SK-N-SH treated with all-trans-retinoic acid at 6 μM for 48 hours (cell line): ENCODE data around the gene LAMB4.

Experiments
- ATAC-seq: fragments of 200-7000 bp; cut with Tn5 transposase; 3 replicates; pipeline ENCODE4 v1.9.1; 2020; ENCODE audit warnings: mild to moderate bottlenecking, moderate library complexity
- BACH2 ChIP-seq: fragments of 250-450 bp; sonication (Bioruptor Pico); IDR thresholded peaks from 2 replicates; pipeline ENCODE4 v1.9.0; 2021; ENCODE audit warnings: mild to moderate bottlenecking, borderline replicate concordance
- CREB5 ChIP-seq: fragments of 250-450 bp; sonication (Bioruptor Pico); IDR thresholded peaks from 2 replicates; pipeline ENCODE4 v1.5.1; 2020; ENCODE audit warnings: low read depth, mild to moderate bottlenecking, moderate library complexity
- CSDC2 ChIP-seq: fragments of 250-450 bp; sonication (Bioruptor Pico); IDR thresholded peaks from 2 replicates; pipeline ENCODE4 v1.5.0; 2020; ENCODE audit warnings: mild to moderate bottlenecking, moderate library complexity
- ESRRG ChIP-seq: fragments of 250-450 bp; sonication (Bioruptor Pico); IDR thresholded peaks from 2 replicates; pipeline ENCODE4 v1.6.1; 2021; ENCODE audit warnings: mild to moderate bottlenecking
- GLIS3 ChIP-seq: fragments of 250-450 bp; sonication (Bioruptor Pico); IDR thresholded peaks from 2 replicates; pipeline ENCODE4 v1.5.0; 2020; ENCODE audit warnings: mild to moderate bottlenecking, moderate library complexity
- ISL1 ChIP-seq: fragments of 250-450 bp; sonication (Bioruptor Pico); IDR thresholded peaks from 2 replicates; pipeline ENCODE4 v2.1.2; 2022; ENCODE audit warnings: mild to moderate bottlenecking, moderate library complexity
- OSR1 ChIP-seq: fragments of 250-450 bp; sonication (Bioruptor Pico); IDR thresholded peaks from 2 replicates; pipeline ENCODE4 v1.8.0; 2022; ENCODE audit warnings: moderate library complexity, mild to moderate bottlenecking, inconsistent platforms
- PATZ1 ChIP-seq: fragments of 250-450 bp; sonication (Bioruptor Pico); IDR thresholded peaks from 2 replicates; pipeline ENCODE4 v1.8.0; 2020; ENCODE audit warnings: mild to moderate bottlenecking, moderate library complexity, borderline replicate concordance
- POU6F1 ChIP-seq: fragments of 250-450 bp; sonication (Bioruptor Pico); IDR thresholded peaks from 2 replicates; pipeline ENCODE4 v1.8.0; 2021; ENCODE audit warnings: low read depth, mild to moderate bottlenecking, moderate library complexity, borderline replicate concordance
- PPARA ChIP-seq: fragments of 250-450 bp; sonication (Bioruptor Pico); IDR thresholded peaks from 2 replicates; pipeline ENCODE4 v1.5.0; 2020; ENCODE audit warnings: mild to moderate bottlenecking, borderline replicate concordance
- RARB ChIP-seq: fragments of 250-450 bp; sonication (Bioruptor Pico); IDR thresholded peaks from 2 replicates; pipeline ENCODE4 v1.8.0; 2021; ENCODE audit warnings: mild to moderate bottlenecking, moderate library complexity
- TCF4 ChIP-seq: fragments of 250-450 bp; sonication (Bioruptor Pico); IDR thresholded peaks from 2 replicates; pipeline ENCODE4 v1.8.0; 2021; ENCODE audit warnings: mild to moderate bottlenecking, moderate library complexity, borderline replicate concordance
- TOX ChIP-seq: fragments of 250-450 bp; sonication (Bioruptor Pico); IDR thresholded peaks from 2 replicates; pipeline ENCODE4 v1.8.0; 2021; ENCODE audit warnings: mild to moderate bottlenecking, moderate library complexity, borderline replicate concordance
- TSHZ2 ChIP-seq: fragments of 250-450 bp; sonication (Bioruptor Pico); IDR thresholded peaks from 2 replicates; pipeline ENCODE4 v1.5.0; 2020; ENCODE audit warnings: mild to moderate bottlenecking, moderate library complexity
- ZC3H10 ChIP-seq: fragments of 250-450 bp; sonication (Bioruptor Pico); IDR thresholded peaks from 2 replicates; pipeline ENCODE4 v1.5.1; 2021; ENCODE audit warnings: mild to moderate bottlenecking, moderate library complexity
- ZFP30 ChIP-seq: fragments of 450-650 bp; formaldehyde crosslinking; IDR thresholded peaks from 2 replicates; pipeline ENCODE4 v1.5.0; 2022; ENCODE audit warnings: mild to moderate bottlenecking, moderate library complexity
- ZNF565 ChIP-seq: fragments of 450-650 bp; formaldehyde crosslinking; conservative IDR thresholded peaks from 2 replicates; pipeline ENCODE4 v1.5.0; 2020; ENCODE audit warnings: low read depth, mild to moderate bottlenecking, moderate library complexity
- ZNF70 ChIP-seq: fragments of 450-650 bp; formaldehyde crosslinking; IDR thresholded peaks from 2 replicates; pipeline ENCODE4 v1.5.0; 2020; ENCODE audit warnings: mild to moderate bottlenecking, moderate library complexity
- ZNF8 ChIP-seq: fragments of 450-650 bp; formaldehyde crosslinking; IDR thresholded peaks from 2 replicates; pipeline ENCODE4 v1.5.0; 2020; ENCODE audit warnings: mild to moderate bottlenecking, moderate library complexity

LAMB4 gene

GRCh38 chr7:108135446-108136190 is 5.5 kb upstream of the LAMB4 start:
- ATAC-seq: no peak
- no peak for TF ChIP-seq RARB
- TF ChIP-seq BACH2 (CRISPR knock-in tag): no peak
- no peak for TF ChIP-seq ZFP30
- TF ChIP-seq TOX (CRISPR knock-in tag): no peak
- TF ChIP-seq CSDC2 (CRISPR knock-in tag): no peak
- no peak for TF ChIP-seq ZNF70 (CRISPR knock-in tag)
- no peak for TF ChIP-seq CREB5 (CRISPR knock-in tag)
- no peak for TF ChIP-seq ISL1
- TF ChIP-seq PPARA (CRISPR knock-in tag): no peak
- no peak for TF ChIP-seq GLIS3 (CRISPR knock-in tag)
- no peak for TF ChIP-seq ESRRG

GRCh38 chr7:108134486-108134885 is 4.3 kb upstream of the LAMB4 start:
- ATAC-seq: peak; percentile 52; the same call in 2 of the 3 replicates
- TF ChIP-seq TOX (CRISPR knock-in tag) (no peak), ZNF565 (CRISPR knock-in tag) (no peak)

GRCh38 chr7:108132551-108133265 is 2.5 kb upstream of the LAMB4 start:
- TF ChIP-seq ESRRG: no peak
- no peak for TF ChIP-seq TSHZ2
- TF ChIP-seq TCF4 (CRISPR knock-in tag): no peak
- no peak for TF ChIP-seq BACH2 (CRISPR knock-in tag)
- TF ChIP-seq OSR1: no peak
- no peak for TF ChIP-seq ZFP30
- peak; percentile 34; the same call in 2 of the 3 replicates for ATAC-seq

- no peak for TF ChIP-seq PATZ1 (CRISPR knock-in tag)
- no peak for TF ChIP-seq ZNF8 (CRISPR knock-in tag)
- TF ChIP-seq TOX (CRISPR knock-in tag): no peak
- no peak for TF ChIP-seq TCF4 (CRISPR knock-in tag)
- no peak for TF ChIP-seq OSR1
- no peak for TF ChIP-seq ZC3H10 (CRISPR knock-in tag)
- no peak for TF ChIP-seq CREB5 (CRISPR knock-in tag)
- no peak for TF ChIP-seq POU6F1 (CRISPR knock-in tag)
Measured at GRCh38 chr7:108129018-108129965, 869 bp downstream of the LAMB4 start.

More at GRCh38 chr7:108129018-108129965, 869 bp downstream of the LAMB4 start:
- ATAC-seq: no peak
